Endometrial microvascular endothelial cells (primary cell): ENCODE data around the gene EOLA1. TPM values are rescaled to one million over a fixed set of nuclear protein-coding genes. Genes with fewer than 3 reads are reported as not detected.
"Not testable (repeated sequence)": the region's sequence is repeated elsewhere in the genome, so short reads cannot be mapped to it uniquely, and the experiment has no call there.

Experiments
- in situ Hi-C: cut with HindIII; loops from 2 replicates; pipeline ENCODE4 v1.10.0; 2017; ENCODE audit warnings: low sequenced_read_pairs, low pct_unique_long_range_greater_than_20kb; ENCODE audit errors: inconsistent ontology term
- total RNA-seq: library from RNA; depleted of rRNA; stranded (reverse); fragments of >200 nt; gene quantifications from one replicate; pipeline ENCODE4 v1.2.3, GENCODE V29; 2015; ENCODE audit errors: inconsistent ontology term

The EOLA1 gene
- total RNA-seq = 5.7 TPM

GRCh38 chrX:149540621-149541520 is at the start of gene EOLA1:
EOLA1 (plus strand) TSS chrX:149541012; CDS start chrX:149545631, 4,619 bp downstream.
- in situ Hi-C loops = no loop called here

GRCh38 chrX:149491812-149492211 is 49.0 kb upstream of the EOLA1 start:
- in situ Hi-C loops = no loop called here

DNA sequence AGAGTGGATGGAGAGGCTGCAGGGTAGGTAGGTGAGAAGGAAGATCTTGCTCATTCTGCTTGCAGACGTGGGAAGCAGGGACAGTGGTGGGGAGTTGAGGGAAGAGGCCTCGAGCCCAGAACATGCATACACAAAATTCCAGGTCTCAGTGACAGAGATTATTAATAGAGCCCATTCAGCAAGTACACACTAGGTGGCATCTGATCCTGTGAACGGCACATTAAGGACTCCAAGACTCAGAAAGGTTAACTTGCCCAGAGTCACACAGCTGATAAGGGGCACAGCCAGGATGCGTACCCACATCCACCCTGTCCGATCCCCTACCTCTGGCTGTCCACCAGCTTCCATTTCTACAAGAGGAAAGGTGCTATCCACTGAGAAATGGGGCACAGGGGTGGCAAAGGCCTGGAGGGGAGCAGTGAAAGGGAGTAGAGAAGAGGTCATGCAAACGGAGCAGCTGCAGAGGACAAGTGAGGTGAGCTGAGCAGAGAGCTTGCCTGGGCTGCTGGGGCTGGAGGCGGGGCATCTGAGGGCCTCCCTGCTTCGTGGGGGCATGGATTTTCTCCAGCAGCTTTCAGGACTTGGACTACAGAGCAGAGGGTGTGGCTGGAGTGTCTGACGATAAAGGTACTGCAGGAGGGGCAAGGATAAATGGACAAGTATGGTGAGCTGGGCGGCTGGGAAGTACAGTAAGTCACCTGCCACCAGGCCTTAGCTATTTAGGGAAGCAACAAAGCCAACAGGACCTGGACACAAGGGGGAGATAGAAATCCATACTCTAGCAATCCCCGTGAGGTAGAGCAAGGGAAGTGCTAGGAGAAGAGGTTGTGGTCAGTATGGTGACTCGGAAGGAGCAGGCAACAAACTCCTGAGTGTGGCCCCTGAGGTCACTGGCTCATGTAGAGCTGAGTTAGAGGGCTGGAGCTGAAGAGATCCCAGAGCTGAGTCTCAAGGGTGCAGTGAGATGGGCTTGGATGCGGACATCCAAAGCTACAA is 46.9 kb upstream of the EOLA1 start:
- in situ Hi-C loops = no loop called here

- in situ Hi-C loops = no loop called here
Measured at GRCh38 chrX:149494844-149495565, 45.8 kb upstream of the EOLA1 start.

GRCh38 chrX:149495573-149496071 is 45.2 kb upstream of the EOLA1 start:
- in situ Hi-C loops = no loop called here

DNA sequence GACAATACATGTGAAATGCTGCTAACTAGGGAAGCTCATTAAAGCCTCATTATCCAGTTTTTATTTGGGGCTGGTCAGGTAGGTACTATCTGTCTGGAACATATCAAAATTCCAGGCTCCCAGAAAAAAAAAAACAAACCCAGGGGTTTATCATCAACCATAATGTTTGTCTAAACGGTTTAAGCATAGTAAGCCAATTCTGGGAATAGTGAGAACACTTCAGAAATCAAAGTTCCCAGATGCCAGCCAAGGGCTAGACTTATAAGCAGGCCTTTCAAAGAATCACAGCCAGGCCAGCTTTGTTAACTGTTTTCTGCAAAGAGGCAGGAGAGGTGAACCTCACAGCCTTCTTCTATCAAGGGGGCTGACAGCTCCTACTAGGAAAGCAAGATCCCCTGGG is 43.8 kb upstream of the EOLA1 start:
- in situ Hi-C loops = no loop called here

DNA sequence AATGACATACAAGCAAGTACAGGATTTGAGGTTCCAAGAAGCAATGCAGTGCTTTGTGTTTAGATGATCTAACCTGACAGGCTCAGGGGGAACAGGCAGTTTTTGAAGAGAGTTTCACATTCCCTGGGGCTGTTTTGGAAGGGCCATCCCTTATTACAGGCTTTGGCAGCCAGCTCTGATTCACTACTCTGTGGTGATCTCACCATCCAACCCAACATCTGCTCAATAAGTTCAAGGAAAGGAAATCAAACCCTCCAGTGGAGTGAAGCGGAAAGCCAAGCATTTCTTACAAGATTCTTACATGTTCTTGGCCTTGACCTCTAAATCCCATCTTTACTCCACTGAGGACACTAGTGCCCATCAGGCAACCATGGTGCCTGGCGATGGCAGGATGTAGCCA is 43.2 kb upstream of the EOLA1 start:
- in situ Hi-C loops = no loop called here

- in situ Hi-C loops = no loop called here
Measured at GRCh38 chrX:149498767-149499166, 42.0 kb upstream of the EOLA1 start.

DNA sequence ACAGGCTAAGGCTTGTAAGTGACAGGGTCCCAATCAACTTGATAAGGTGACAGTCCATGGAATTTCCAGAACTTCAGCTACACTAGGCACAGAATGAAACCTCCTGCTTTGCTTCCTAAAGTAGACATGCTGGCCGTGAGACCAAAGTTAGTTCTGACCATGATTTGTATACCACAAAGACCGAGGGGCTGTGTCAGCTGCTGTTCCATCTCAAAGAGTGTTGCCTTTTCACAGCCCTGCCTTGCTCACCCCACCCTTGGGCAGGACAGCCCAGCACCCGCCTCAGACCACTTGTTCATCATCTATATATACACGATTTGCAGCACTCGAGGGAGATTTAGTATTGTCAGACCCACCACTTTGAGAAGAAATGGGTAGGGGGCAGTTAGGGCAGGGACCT is 41.0 kb upstream of the EOLA1 start:
- in situ Hi-C loops = no loop called here

- in situ Hi-C loops = not testable (repeated sequence)
Measured at GRCh38 chrX:149502923-149503322, 37.9 kb upstream of the EOLA1 start.

DNA sequence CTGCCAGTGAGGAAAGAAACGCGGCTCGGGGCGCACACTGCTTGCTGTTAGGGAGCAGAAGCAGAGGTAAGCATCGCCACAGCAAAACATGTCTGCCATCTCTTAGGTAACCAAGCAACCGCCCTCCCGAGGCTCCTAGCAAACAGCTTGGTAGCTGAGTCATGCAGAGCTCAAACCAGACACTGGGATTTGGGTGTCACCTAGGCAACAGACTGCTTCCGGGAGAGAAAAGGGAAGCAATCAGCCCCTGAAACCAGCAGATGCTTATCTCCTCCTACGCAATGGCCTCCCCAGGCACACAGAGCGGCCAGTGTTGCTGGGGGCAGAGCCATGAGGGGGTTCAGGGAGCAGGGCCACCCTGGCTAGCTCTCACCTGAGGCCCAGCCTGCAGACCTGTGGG is 37.4 kb upstream of the EOLA1 start:
- in situ Hi-C loops = not testable (repeated sequence)

GRCh38 chrX:149504226-149504914 is 36.4 kb upstream of the EOLA1 start:
- in situ Hi-C loops = no loop called here

DNA sequence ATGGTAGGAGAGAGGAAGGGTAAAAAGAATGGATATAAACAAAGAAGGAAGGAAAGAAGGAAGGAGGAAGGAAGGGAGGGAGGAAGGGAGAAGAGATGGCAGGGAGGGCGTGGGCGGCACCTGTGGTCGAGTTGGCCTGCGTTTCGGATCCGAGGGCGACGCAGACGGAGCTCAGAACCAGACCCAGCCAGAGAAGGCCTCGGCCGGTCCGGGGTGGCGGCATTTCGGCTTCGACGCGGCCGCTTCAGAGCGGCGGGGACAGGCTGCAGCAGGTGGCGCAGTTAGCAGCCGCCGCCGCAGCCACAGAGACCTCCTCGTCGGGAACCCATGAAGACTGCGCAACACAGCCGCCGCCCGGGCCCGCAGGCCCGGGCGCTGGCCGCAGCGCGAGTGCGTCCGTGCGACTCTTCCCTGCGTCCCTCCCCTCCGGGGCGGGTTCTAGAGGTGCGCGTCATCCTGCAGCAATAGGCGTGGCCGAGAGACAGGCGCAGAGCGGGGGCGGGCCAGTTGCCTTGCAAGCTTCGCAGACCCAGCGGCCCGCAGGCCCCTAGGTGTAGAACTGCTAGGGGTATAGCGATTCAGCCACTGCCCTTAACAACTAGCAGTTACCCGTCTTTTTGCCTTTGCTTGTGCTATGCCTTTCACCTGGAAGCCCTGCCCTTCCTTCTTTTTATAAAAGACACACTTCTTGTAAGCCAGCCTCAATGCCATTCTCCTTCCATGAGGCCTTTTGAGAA is 35.7 kb upstream of the EOLA1 start, which contains the start of gene IDS:
IDS (minus strand) TSS at position 392 of the 737 bp plus-strand sequence; CDS start at position 223, 169 bp downstream.
- in situ Hi-C loops = no loop called here

DNA sequence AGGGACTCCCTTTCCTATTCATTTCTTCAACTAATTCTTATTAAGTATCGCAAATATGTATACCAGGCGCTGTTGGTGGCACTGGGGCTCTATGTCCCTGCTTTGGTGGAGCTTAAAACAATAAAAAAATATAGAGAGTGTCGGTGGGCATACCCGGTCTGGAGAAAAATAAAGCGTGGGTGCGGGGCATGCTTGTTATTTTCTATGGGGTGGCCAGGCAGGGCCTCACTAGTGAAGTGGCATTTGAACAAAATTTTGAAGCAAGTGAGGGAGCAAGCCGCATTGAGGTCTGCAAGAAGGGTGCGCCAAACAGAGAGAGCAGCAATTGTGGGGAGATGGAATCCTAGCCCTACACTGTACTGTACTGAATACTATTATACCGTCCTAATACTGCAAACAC is 35.1 kb upstream of the EOLA1 start:
- in situ Hi-C loops = no loop called here

DNA sequence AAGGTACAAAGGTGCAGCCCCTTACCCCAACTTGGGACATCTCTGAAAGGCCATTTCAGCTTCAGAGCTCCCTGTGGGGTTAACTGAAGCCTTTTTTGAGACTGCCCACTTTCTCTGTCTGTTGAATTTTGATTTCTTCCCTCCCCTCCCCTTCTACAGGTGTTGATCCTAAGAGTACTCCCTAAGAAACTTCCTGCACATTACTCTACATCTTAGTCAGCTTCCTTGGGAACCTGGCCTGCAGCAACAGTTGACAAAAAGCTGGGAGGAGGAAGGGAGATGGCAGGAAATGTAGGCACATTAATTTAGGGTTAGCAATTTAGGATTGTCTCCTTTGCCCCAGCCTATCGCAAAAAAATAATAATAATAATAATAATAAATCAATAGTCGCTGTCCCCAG is 34.5 kb upstream of the EOLA1 start:
- in situ Hi-C loops = no loop called here

DNA sequence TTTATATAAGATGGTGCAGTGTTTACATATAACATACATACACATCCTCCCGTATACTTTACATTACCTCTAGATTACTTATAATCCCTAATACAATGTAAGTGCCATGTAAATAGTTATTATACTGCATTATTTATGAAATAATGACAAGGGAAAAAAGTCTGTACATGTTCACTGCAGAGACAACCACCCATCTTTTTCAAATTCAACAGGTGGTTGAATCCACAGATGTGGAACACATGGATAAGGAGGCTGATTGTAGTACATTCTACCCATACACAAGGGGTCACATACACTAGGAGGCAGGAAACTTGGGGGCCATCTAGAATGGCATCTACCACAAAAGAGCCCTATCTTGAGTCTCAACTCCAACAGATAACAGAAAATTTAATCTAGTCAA is 32.3 kb upstream of the EOLA1 start:
- in situ Hi-C loops = no loop called here

- in situ Hi-C loops = no loop called here
Measured at GRCh38 chrX:149510386-149510785, 30.4 kb upstream of the EOLA1 start.
